Neuronal stem cell (in vitro differentiated cells): Measurements from ENCODE around the gene SLC25A26.

Source experiments
- DNase-seq: peaks from one replicate; pipeline ENCODE4 v3.0.0-alpha.2; 2013; ENCODE audit warnings: low spot score
- H2AFZ ChIP-seq: one replicate; pipeline ENCODE4 v1.6.1; 2013; ENCODE audit warnings: mild to moderate bottlenecking, low read length, inconsistent platforms
- H2AK5ac ChIP-seq: 2 replicates; pipeline ENCODE4 v1.6.1; 2013; ENCODE audit warnings: low read depth, mild to moderate bottlenecking, inconsistent platforms, low read length, moderate library complexity, mixed read lengths
- H2BK120ac ChIP-seq: 2 replicates; pipeline ENCODE4 v1.6.1; 2013; ENCODE audit warnings: low read depth, mild to moderate bottlenecking, inconsistent platforms, low read length, moderate library complexity, mixed read lengths
- H2BK12ac ChIP-seq: one replicate; pipeline ENCODE4 v1.6.1; 2013; ENCODE audit warnings: low read length, inconsistent platforms
- H2BK15ac ChIP-seq: 2 replicates; pipeline ENCODE4 v1.6.1; 2013; ENCODE audit warnings: mild to moderate bottlenecking, low read length, inconsistent platforms, mixed read lengths
- H2BK5ac ChIP-seq: one replicate; pipeline ENCODE4 v1.6.1; 2013; ENCODE audit warnings: inconsistent platforms, mild to moderate bottlenecking, low read length, moderate library complexity
- H3K14ac ChIP-seq: one replicate; pipeline ENCODE4 v1.6.1; 2013; ENCODE audit warnings: low read length, inconsistent platforms
- H3K18ac ChIP-seq: 2 replicates; pipeline ENCODE4 v1.6.1; 2013; ENCODE audit warnings: low read length, inconsistent platforms
- H3K23ac ChIP-seq: 2 replicates; pipeline ENCODE4 v1.6.1; 2013; ENCODE audit warnings: low read depth, mild to moderate bottlenecking, mixed read lengths, low read length, inconsistent platforms; ENCODE audit not compliant: poor library complexity
- H3K27ac ChIP-seq: replicated peaks from 3 replicates; pipeline ENCODE4 v1.5.1; 2013; ENCODE audit warnings: low read length, inconsistent platforms
- H3K27me3 ChIP-seq, 3 experiments: 2 replicates each; pipeline ENCODE4 v1.6.1; 2013; ENCODE audit warnings: low read length in 3 of 3, mild to moderate bottlenecking in 2 of 3, inconsistent platforms in 1 of 3, low read depth in 1 of 3, mixed read lengths in 1 of 3, moderate library complexity in 1 of 3; ENCODE audit not compliant: control insufficient read depth in 3 of 3, insufficient read depth in 3 of 3
- H3K36me3 ChIP-seq, 2 donors: replicated peaks in 1 of 2; 2 replicates each; pipeline ENCODE4 v1.6.1; 2013; ENCODE audit warnings: low read length in 2 of 2; ENCODE audit not compliant: control insufficient read depth in 2 of 2, insufficient read depth in 2 of 2
- H3K4ac ChIP-seq: 2 replicates; pipeline ENCODE4 v1.6.1; 2013; ENCODE audit warnings: inconsistent platforms, mild to moderate bottlenecking, low read length, moderate library complexity
- H3K4me1 ChIP-seq, 2 donors: 1 replicate in 1 of 2; 2 replicates in 1 of 2; pipeline ENCODE4 v1.6.1; 2013; ENCODE audit warnings: low read length in 2 of 2, low read depth in 1 of 2; ENCODE audit not compliant: control insufficient read depth in 2 of 2, insufficient read depth in 1 of 2
- H3K4me2 ChIP-seq: one replicate; pipeline ENCODE4 v1.6.1; 2013; ENCODE audit warnings: mild to moderate bottlenecking, low read length, inconsistent platforms; ENCODE audit not compliant: insufficient read depth, poor library complexity, severe bottlenecking
- H3K4me3 ChIP-seq, 2 donors: 2 replicates each; pipeline ENCODE4 v1.5.1; 2013; ENCODE audit warnings: low read length in 2 of 2, mild to moderate bottlenecking in 2 of 2, inconsistent platforms in 1 of 2, moderate library complexity in 1 of 2
- H3K79me1 ChIP-seq: one replicate; pipeline ENCODE4 v1.6.1; 2013; ENCODE audit warnings: low read depth, mild to moderate bottlenecking, inconsistent platforms, low read length, moderate library complexity
- H3K9ac ChIP-seq: one replicate; pipeline ENCODE4 v1.6.1; 2013; ENCODE audit warnings: mild to moderate bottlenecking, low read depth, low read length, inconsistent platforms; ENCODE audit not compliant: poor library complexity
- H3K9me3 ChIP-seq, 2 donors: replicated peaks in 1 of 2; 2 replicates each; pipeline versions ENCODE3 to v1.6.1; 2013; ENCODE audit warnings: low read length in 2 of 2, mild to moderate bottlenecking in 2 of 2, inconsistent platforms in 1 of 2, low read depth in 1 of 2, mixed read lengths in 1 of 2, moderate library complexity in 1 of 2; ENCODE audit not compliant: control insufficient read depth in 2 of 2, insufficient read depth in 1 of 2
- H4K8ac ChIP-seq: one replicate; pipeline ENCODE4 v1.6.1; 2013; ENCODE audit warnings: low read depth, mild to moderate bottlenecking, inconsistent platforms, low read length, moderate library complexity
- H4K91ac ChIP-seq: one replicate; pipeline ENCODE4 v1.6.1; 2013; ENCODE audit warnings: low read length, low read depth, mild to moderate bottlenecking, inconsistent platforms; ENCODE audit not compliant: poor library complexity
- WGBS, 2 donors: extraction: QIAGEN DNeasy Blood & Tissue Kit; methylation state at CpG; one replicate each; pipeline ENCODE4 v1.1.7; 2013; ENCODE audit warnings: missing lambda C conversion rate in 2 of 2, mixed read lengths in 1 of 2; ENCODE audit not compliant: insufficient read length in 2 of 2, insufficient replicate concordance in 1 of 2; ENCODE audit errors: extremely low coverage in 2 of 2; 5-methylcytosine and 5-hydroxymethylcytosine counted together

Gene SLC25A26

DNA sequence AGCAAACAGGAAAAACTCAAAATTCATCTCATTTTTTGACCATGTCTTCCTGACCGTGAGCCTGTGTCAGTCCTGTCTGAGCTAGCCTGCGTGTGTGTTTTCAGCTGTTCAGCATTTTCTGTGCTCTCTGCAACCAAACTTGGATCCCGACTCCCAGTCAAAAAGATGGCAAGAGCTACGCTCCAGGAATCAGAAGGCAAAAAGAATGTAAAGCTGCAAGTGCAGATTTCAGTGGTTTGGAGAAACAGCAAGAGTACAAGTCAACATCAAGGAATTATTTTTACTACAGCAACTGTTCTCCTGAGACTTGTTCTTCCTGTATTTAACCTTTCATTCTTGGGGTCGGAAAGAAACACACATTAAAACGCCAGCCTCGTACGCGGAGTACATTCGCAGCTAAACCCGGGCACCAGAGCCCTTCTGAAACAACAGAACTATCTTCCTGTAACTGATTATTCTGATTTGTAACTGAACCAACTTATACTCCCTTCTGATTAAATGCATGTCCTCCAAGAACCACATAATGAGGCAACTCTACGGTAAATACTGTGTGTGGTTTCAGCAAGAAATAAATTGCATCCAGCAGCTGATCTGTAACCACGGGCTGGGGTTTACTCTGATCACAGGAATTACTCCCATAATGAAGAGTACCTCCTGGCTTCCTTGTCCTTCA is 172.7 kb downstream of the SLC25A26 start:
- H3K27ac ChIP-seq: no peak overlapping the region
- H2BK120ac ChIP-seq: no peak overlapping the region
- peaks cover 61 to 100% of the 10 kb centered on the region in 2 donors for H3K36me3 ChIP-seq
- peaks cover 0 to 10% of the 10 kb centered on the region in 2 donors for H3K9me3 ChIP-seq
- H3K4ac ChIP-seq: no peak overlapping the region
- H3K9ac ChIP-seq: no peak overlapping the region
- H3K14ac ChIP-seq: no peak overlapping the region
- no peaks in the 10 kb centered on the region for H3K27me3 ChIP-seq
- H3K4me3 ChIP-seq: no peak overlapping the region
- peaks cover 9% of the 10 kb centered on the region for H3K79me1 ChIP-seq
- no peak overlapping the region for H2AK5ac ChIP-seq
- H4K91ac ChIP-seq: no peak overlapping the region
- no peak overlapping the region for H3K23ac ChIP-seq
- no peak overlapping the region for H2BK12ac ChIP-seq
- DNase-seq: no peak
- no peak overlapping the region for H2AFZ ChIP-seq
- H4K8ac ChIP-seq: no peak overlapping the region
- H3K4me1 ChIP-seq: peaks cover 0 to 3% of the 10 kb centered on the region in 2 donors
- H2BK15ac ChIP-seq: no peak overlapping the region
- no CpG with 5 or more reads among the region's 13 CpGs for WGBS, 2 donors
- H3K18ac ChIP-seq: no peak overlapping the region
- no peak overlapping the region for H2BK5ac ChIP-seq
- H3K4me2 ChIP-seq: no peak overlapping the region

DNA sequence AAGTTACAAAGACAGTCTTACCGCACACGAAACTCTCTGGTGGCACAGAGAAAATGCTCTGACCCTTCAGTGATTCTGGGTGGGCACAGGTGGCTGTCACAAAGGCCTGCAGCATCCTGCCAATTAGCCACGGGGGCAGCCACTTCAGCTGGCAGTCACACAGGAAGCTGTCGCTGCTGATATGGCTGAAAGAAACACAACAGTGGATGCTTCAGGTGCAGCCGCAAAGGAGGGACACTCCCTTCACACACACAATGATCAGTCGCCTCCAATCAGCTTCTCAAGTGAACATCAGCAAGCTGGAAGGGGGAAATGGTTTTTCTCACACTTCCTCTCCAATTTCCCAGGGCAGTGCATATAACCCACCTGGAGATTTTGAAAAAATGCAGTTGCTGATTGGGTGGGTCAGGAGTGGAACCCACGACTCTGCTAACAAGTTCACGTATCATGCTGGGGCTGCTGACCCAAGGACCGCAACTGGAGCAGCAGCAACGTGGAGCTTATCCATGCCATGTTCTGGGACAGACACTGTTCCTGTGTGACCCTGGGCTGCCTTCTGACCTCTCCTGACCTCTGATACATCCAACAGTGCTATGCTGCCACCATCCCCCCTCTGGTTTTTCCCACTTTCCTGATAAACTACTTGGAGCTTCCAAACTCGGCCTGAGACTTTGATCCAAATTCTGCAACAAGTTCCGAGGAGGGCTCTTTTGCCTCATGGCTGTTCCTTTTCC is 173.4 kb downstream of the SLC25A26 start:
- no peak overlapping the region for H2BK12ac ChIP-seq
- WGBS, 2 donors: no CpG with 5 or more reads among the region's 12 CpGs
- no peak overlapping the region for H3K27ac ChIP-seq

DNA sequence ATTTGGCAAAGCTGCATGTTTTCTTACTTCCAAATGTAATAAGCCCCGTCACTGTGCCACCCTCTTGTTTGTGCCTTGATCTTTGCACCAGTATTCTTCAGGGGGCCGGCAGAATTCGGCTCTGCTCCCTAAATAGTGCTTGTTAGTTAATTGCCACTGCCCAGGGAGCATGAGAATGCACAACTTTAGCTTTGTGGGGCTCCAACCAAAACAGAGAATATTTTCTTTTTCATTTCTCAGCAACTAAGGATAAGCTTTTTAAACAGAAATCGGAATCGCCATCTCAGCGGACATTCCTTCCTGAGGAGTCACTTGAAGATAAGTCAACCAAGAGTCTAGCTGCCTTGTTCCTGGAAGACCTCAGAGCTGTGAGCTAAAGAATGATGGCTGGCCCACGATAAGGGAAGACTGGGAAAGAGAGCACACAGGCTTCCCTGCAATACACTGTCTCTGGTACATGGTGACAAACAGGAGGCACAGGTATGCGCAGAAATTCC is 174.0 kb downstream of the SLC25A26 start:
- no peak overlapping the region for H4K8ac ChIP-seq
- no peak overlapping the region for H3K9ac ChIP-seq
- no peak overlapping the region for H2BK15ac ChIP-seq
- H2BK12ac ChIP-seq: no peak overlapping the region
- no peak overlapping the region for H2AK5ac ChIP-seq
- no peaks in the 10 kb centered on the region for H3K27me3 ChIP-seq
- H3K4me3 ChIP-seq: no peak overlapping the region
- peaks cover 0 to 3% of the 10 kb centered on the region in 2 donors for H3K4me1 ChIP-seq
- H2BK5ac ChIP-seq: no peak overlapping the region
- H3K18ac ChIP-seq: no peak overlapping the region
- peaks cover 70 to 100% of the 10 kb centered on the region in 2 donors for H3K36me3 ChIP-seq
- H2AFZ ChIP-seq: no peak overlapping the region
- no peak overlapping the region for H3K27ac ChIP-seq
- H2BK120ac ChIP-seq: no peak overlapping the region
- peaks cover 0 to 2% of the 10 kb centered on the region in 2 donors for H3K9me3 ChIP-seq
- no peak overlapping the region for H3K4ac ChIP-seq
- H3K79me1 ChIP-seq: peaks cover 11% of the 10 kb centered on the region
- no CpG with 5 or more reads among the region's 8 CpGs for WGBS, 2 donors
- H4K91ac ChIP-seq: no peak overlapping the region
- H3K4me2 ChIP-seq: no peak overlapping the region
- no peak overlapping the region for H3K14ac ChIP-seq
- no peak overlapping the region for H3K23ac ChIP-seq
- no peak for DNase-seq

More for the DNA sequence above, 173.4 kb downstream of the SLC25A26 start:
- Histone ChIP-seq H4K91ac (no peak overlapping the region), H4K8ac (no peak overlapping the region), H3K14ac (no peak overlapping the region), H3K4me2 (no peak overlapping the region), H2AK5ac (no peak overlapping the region), H2AFZ (no peak overlapping the region), H3K79me1 (peaks cover 9% of the 10 kb centered on the region), H3K36me3 (peaks cover 68 to 100% of the 10 kb centered on the region in 2 donors), H3K18ac (no peak overlapping the region), H3K4ac (no peak overlapping the region), H3K4me1 (peaks cover 0 to 3% of the 10 kb centered on the region in 2 donors), H3K27me3 (no peaks in the 10 kb centered on the region), H2BK15ac (no peak overlapping the region), H3K9ac (no peak overlapping the region), H2BK5ac (no peak overlapping the region), H3K4me3 (no peak overlapping the region), H2BK120ac (no peak overlapping the region), H3K9me3 (peaks cover 0 to 5% of the 10 kb centered on the region in 2 donors), H3K23ac (no peak overlapping the region)
- no peak for DNase-seq

DNA sequence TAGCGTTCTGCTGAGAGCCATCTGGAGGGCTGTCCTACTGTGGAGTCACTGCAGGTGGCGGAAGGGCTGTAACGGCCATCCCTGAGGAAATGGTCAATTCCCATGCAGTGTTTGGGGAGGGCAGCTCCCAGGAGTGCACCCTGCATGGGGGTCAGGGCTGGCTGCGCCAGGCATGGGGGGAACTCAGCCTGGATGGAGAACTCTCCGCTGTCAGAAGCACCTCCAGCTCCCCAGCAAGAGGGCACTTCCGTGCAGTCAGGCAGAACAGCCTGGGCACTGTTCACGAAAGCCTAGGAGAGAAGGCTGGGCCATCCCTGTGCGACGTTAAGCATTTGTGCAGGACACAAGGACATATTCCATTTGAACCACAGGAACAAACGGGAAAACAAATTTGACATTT is 174.8 kb downstream of the SLC25A26 start:
- Histone ChIP-seq H4K91ac (no peak overlapping the region), H2BK5ac (no peak overlapping the region), H3K27me3 (no peaks in the 10 kb centered on the region), H2AFZ (no peak overlapping the region), H3K4me3 (no peak overlapping the region), H4K8ac (no peak overlapping the region), H2BK15ac (no peak overlapping the region), H2BK12ac (no peak overlapping the region), H3K36me3 (peaks cover 76 to 99% of the 10 kb centered on the region in 2 donors), H3K23ac (no peak overlapping the region), H3K14ac (no peak overlapping the region), H3K4me1 (peaks cover 4 to 7% of the 10 kb centered on the region in 2 donors), H3K9me3 (no peaks in the 10 kb centered on the region), H3K79me1 (peaks cover 14% of the 10 kb centered on the region), H3K9ac (no peak overlapping the region), H3K4ac (no peak overlapping the region), H3K27ac (no peak overlapping the region), H3K18ac (no peak overlapping the region), H3K4me2 (no peak overlapping the region), H2BK120ac (no peak overlapping the region), H2AK5ac (no peak overlapping the region)
- WGBS, 2 donors: no CpG with 5 or more reads among the region's 10 CpGs
- no peak for DNase-seq
